PC-9 (cell line): ENCODE measurements around the gene LRRC1. TPM values are rescaled to one million over a fixed set of nuclear protein-coding genes. Genes with fewer than 3 reads are reported as not detected.

Experiments used
- BruUV-seq: library from RNA; stranded (reverse); fragments of 400-500 nt; replicated peaks from 2 replicates; lab custom pipeline; 2021; lab: Mats Ljungman, UMichigan
- CTCF ChIA-PET: fragments of 300-600 bp; sonication (Branson Sonifier 250); formaldehyde crosslinking; loops from one replicate; lab custom pipeline; 2022; ENCODE audit warnings: antibody characterized with exemption; lab: Charles Lee
- POLR2A ChIA-PET: fragments of 300-600 bp; sonication (Branson Sonifier 250); formaldehyde crosslinking; loops from one replicate; lab custom pipeline; 2022; ENCODE audit warnings: antibody characterized with exemption; ENCODE audit not compliant: unreplicated experiment; lab: Charles Lee
- DNase-seq, 2 experiments: peaks; one replicate each; pipeline versions ENCODE4 v3.0.0 to v3.0.0-alpha.2; 2015 to 2022; ENCODE audit warnings: mixed read lengths in 1 of 2
- H2AFZ ChIP-seq: fragments of 200-600 bp; sonication (generic); 2 replicates; pipeline ENCODE4 v1.8.1; 2017; ENCODE audit warnings: antibody characterized with exemption
- H3F3A ChIP-seq: fragments of 200-600 bp; sonication (generic); 2 replicates; pipeline ENCODE4 v1.8.1; 2017; ENCODE audit warnings: antibody characterized with exemption, mild to moderate bottlenecking, low read depth; ENCODE audit not compliant: insufficient read depth
- H3K27ac ChIP-seq: fragments of 200-600 bp; sonication (generic); 2 replicates; pipeline ENCODE4 v1.6.1; 2016; ENCODE audit warnings: mixed run types
- H3K27me3 ChIP-seq: fragments of 200-600 bp; sonication (generic); 2 replicates; pipeline ENCODE4 v1.6.1; 2016; ENCODE audit warnings: low read depth, mixed run types; ENCODE audit not compliant: insufficient read depth
- H3K36me3 ChIP-seq: fragments of 200-600 bp; sonication (generic); 2 replicates; pipeline ENCODE4 v1.6.1; 2016; ENCODE audit warnings: low read depth, mixed run types
- H3K4me1 ChIP-seq: fragments of 200-600 bp; sonication (generic); replicated peaks from 2 replicates; pipeline ENCODE4 v1.6.1; 2016; ENCODE audit warnings: mixed run types; ENCODE audit not compliant: insufficient read depth
- H3K4me2 ChIP-seq: fragments of 200-600 bp; sonication (generic); 2 replicates; pipeline ENCODE4 v1.6.1; 2017; ENCODE audit warnings: mixed run types
- H3K4me3 ChIP-seq: fragments of 200-600 bp; sonication (generic); 2 replicates; pipeline ENCODE4 v1.6.1; 2016; ENCODE audit warnings: mixed run types
- H3K79me2 ChIP-seq: fragments of 200-600 bp; sonication (generic); 2 replicates; pipeline ENCODE4 v1.6.1; 2017; ENCODE audit warnings: low read depth, mixed run types
- H3K9me2 ChIP-seq: fragments of 200-600 bp; sonication (generic); 2 replicates; pipeline ENCODE4 v1.8.1; 2017; ENCODE audit warnings: mild to moderate bottlenecking; ENCODE audit not compliant: insufficient read depth
- H3K9me3 ChIP-seq: fragments of 200-600 bp; sonication (generic); 2 replicates; pipeline ENCODE4 v1.8.1; 2016; ENCODE audit warnings: low read depth; ENCODE audit not compliant: insufficient read depth
- H4K20me1 ChIP-seq: fragments of 200-600 bp; sonication (generic); 2 replicates; pipeline ENCODE4 v1.8.1; 2017; ENCODE audit not compliant: insufficient read depth
- EZH2 ChIP-seq: fragments of 200-600 bp; sonication (generic); IDR thresholded peaks from 2 replicates; pipeline ENCODE4 v1.8.0; 2017; ENCODE audit warnings: antibody characterized with exemption, low read depth
- intact Hi-C: fragments of 100-400 bp; cut with micrococcal nuclease; formaldehyde crosslinking; loops from one replicate; pipeline ENCODE4 v1.10.0; 2022; ENCODE audit not compliant: unreplicated experiment
- total RNA-seq: library from RNA; stranded (reverse); gene quantifications from 2 replicates; pipeline ENCODE4 v1.2.3, GENCODE V29; 2021
- TF ChIP-seq, protein P1 (sequence below): fragments of 200-600 bp; sonication (generic); conservative IDR thresholded peaks from 2 replicates; pipeline ENCODE4 v1.6.1; 2017; ENCODE audit warnings: mixed run types, antibody characterized with exemption, mild to moderate bottlenecking, moderate library complexity

Gene LRRC1
- total RNA-seq, 1 experiment from 2014 or later: 26.4 TPM

DNA sequence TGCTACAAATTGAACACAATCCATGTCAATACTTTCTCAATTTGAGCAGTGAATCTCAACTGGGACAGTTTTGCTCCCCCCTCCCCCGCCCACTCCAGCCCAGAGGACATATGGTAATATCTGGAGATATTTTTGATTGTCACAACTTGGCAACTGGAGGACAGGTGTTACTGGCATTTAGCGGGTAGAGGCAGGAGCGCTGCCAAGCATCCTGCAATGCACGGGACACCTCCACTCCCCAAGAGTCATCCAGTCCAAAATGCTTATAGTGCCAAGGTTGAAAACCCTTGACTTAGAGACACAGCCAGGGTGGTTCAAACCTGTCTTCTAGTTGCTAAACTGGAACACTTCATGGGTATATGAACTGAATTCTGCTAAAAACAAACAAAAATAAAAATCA lies 26.9 kb upstream of the LRRC1 start:
- intact Hi-C loops: no loop called here
- ChIA-PET CTCF (no interaction called here), POLR2A (no interaction called here)
- H3K4me2 ChIP-seq: no peak overlapping the region
- H3K27ac ChIP-seq: no peak overlapping the region
- no peaks in the 10 kb centered on the region for H3F3A ChIP-seq
- no TSS peak for BruUV-seq
- H2AFZ ChIP-seq: no peak overlapping the region
- no peak overlapping the region for H3K4me3 ChIP-seq
- no peak for TF ChIP-seq EZH2
- TF ChIP-seq, protein P1, sequence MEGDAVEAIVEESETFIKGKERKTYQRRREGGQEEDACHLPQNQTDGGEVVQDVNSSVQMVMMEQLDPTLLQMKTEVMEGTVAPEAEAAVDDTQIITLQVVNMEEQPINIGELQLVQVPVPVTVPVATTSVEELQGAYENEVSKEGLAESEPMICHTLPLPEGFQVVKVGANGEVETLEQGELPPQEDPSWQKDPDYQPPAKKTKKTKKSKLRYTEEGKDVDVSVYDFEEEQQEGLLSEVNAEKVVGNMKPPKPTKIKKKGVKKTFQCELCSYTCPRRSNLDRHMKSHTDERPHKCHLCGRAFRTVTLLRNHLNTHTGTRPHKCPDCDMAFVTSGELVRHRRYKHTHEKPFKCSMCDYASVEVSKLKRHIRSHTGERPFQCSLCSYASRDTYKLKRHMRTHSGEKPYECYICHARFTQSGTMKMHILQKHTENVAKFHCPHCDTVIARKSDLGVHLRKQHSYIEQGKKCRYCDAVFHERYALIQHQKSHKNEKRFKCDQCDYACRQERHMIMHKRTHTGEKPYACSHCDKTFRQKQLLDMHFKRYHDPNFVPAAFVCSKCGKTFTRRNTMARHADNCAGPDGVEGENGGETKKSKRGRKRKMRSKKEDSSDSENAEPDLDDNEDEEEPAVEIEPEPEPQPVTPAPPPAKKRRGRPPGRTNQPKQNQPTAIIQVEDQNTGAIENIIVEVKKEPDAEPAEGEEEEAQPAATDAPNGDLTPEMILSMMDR: no peak
- H3K9me2 ChIP-seq: no peaks in the 10 kb centered on the region
- H3K4me1 ChIP-seq: no peaks in the 10 kb centered on the region
- H4K20me1 ChIP-seq: no peaks in the 10 kb centered on the region
- H3K9me3 ChIP-seq: peaks cover 3% of the 10 kb centered on the region; the same call in 1 of the 2 replicates
- H3K79me2 ChIP-seq: no peaks in the 10 kb centered on the region
- no peak for DNase-seq
- H3K27me3 ChIP-seq: no peaks in the 10 kb centered on the region
- H3K36me3 ChIP-seq: no peaks in the 10 kb centered on the region

GRCh38 chr6:53768636-53769035 lies 26.2 kb upstream of the LRRC1 start:
- no peaks in the 10 kb centered on the region for H3K4me1 ChIP-seq
- H3K9me2 ChIP-seq: no peaks in the 10 kb centered on the region
- H3F3A ChIP-seq: no peaks in the 10 kb centered on the region
- H3K27me3 ChIP-seq: no peaks in the 10 kb centered on the region
- H3K36me3 ChIP-seq: no peaks in the 10 kb centered on the region
- TF ChIP-seq EZH2: no peak
- TF ChIP-seq, protein P1: no peak
- no peak overlapping the region for H3K4me3 ChIP-seq
- intact Hi-C loops: no loop called here
- no peaks in the 10 kb centered on the region for H3K79me2 ChIP-seq
- ChIA-PET POLR2A (no interaction called here), CTCF (no interaction called here)
- BruUV-seq: no TSS peak
- no peak overlapping the region for H3K4me2 ChIP-seq
- H3K9me3 ChIP-seq: peaks cover under 1% of the 10 kb centered on the region; the same call in 1 of the 2 replicates
- no peaks in the 10 kb centered on the region for H4K20me1 ChIP-seq
- no peak overlapping the region for H3K27ac ChIP-seq
- H2AFZ ChIP-seq: no peak overlapping the region
- DNase-seq: no peak

DNA sequence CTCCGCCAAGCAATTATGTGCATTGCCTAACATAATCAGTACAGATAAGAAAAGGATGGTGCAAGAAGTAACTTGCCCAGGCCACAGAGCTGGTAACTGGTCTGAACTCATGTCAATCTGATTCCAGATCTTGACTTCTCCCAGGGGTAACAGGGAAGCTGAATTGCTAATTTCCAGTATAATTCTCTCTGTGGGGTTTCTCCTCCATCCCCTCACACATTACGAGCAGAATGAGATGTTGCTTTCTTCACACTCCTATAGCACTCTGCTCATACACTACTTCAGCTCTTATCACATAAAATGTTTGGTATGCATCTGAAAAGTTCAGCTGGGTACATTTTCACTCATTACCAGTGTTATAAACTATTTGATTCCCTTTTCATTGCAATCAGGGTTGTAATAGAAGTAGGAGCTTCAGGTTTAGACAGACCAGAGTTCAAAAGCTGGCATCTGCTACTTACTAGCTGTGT lies 24.0 kb upstream of the LRRC1 start:
- Histone ChIP-seq H3F3A (no peaks in the 10 kb centered on the region), H3K4me2 (no peak overlapping the region), H3K9me3 (no peaks in the 10 kb centered on the region), H3K79me2 (no peaks in the 10 kb centered on the region), H3K9me2 (no peaks in the 10 kb centered on the region), H3K4me3 (no peak overlapping the region), H3K27me3 (no peaks in the 10 kb centered on the region), H4K20me1 (no peaks in the 10 kb centered on the region), H3K4me1 (no peaks in the 10 kb centered on the region), H3K36me3 (no peaks in the 10 kb centered on the region), H3K27ac (no peak overlapping the region), H2AFZ (no peak overlapping the region)
- CTCF ChIA-PET: no interaction called here
- DNase-seq: no peak
- BruUV-seq: no TSS peak
- intact Hi-C loops: no loop called here
- POLR2A ChIA-PET: no interaction called here
- TF ChIP-seq, protein P1: no peak
- TF ChIP-seq EZH2: no peak
